GM13977 (cell line): ENCODE data around the gene HECTD3.
"Not testable (repeated sequence)": the region's sequence is repeated elsewhere in the genome, so short reads cannot be mapped to it uniquely, and the experiment has no call there.

Source experiments
- DNase-seq: peaks from one replicate; pipeline ENCODE4 v3.0.0; 2012; ENCODE audit warnings: low spot score
- in situ Hi-C: fragments of 300-500 bp; cut with MboI; formaldehyde crosslinking; loops from one replicate; pipeline ENCODE4 v1.12.0; 2022; ENCODE audit warnings: low sequenced_read_pairs, low pct_unique_long_range_greater_than_20kb, mixed read lengths, inconsistent platforms; ENCODE audit not compliant: unreplicated experiment
- TF ChIP-seq, protein P1 (sequence below): IDR thresholded peaks from 2 replicates; pipeline ENCODE4 v1.5.1; 2012; ENCODE audit warnings: mild to moderate bottlenecking, control low read depth; ENCODE audit not compliant: insufficient read depth; ENCODE audit errors: extremely low read depth, missing control alignments

HECTD3 gene

GRCh38 chr1:45004281-45004920 lies 6.7 kb downstream of the HECTD3 start:
- in situ Hi-C loops, result loop anchor here (25.0 kb wide), 1 partner anchor 483 kb away; the partner anchor contains the start of gene TESK2
- TF ChIP-seq, protein P1, sequence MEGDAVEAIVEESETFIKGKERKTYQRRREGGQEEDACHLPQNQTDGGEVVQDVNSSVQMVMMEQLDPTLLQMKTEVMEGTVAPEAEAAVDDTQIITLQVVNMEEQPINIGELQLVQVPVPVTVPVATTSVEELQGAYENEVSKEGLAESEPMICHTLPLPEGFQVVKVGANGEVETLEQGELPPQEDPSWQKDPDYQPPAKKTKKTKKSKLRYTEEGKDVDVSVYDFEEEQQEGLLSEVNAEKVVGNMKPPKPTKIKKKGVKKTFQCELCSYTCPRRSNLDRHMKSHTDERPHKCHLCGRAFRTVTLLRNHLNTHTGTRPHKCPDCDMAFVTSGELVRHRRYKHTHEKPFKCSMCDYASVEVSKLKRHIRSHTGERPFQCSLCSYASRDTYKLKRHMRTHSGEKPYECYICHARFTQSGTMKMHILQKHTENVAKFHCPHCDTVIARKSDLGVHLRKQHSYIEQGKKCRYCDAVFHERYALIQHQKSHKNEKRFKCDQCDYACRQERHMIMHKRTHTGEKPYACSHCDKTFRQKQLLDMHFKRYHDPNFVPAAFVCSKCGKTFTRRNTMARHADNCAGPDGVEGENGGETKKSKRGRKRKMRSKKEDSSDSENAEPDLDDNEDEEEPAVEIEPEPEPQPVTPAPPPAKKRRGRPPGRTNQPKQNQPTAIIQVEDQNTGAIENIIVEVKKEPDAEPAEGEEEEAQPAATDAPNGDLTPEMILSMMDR, result no peak
- DNase-seq, result no peak

- TF ChIP-seq, protein P1, result no peak
- in situ Hi-C loops, result loop anchor here (25.0 kb wide), 1 partner anchor 484 kb away; the partner anchor contains the start of gene TESK2
- DNase-seq, result no peak
Measured at GRCh38 chr1:45003741-45004140, 7.4 kb downstream of the HECTD3 start.

- no peak for DNase-seq
- TF ChIP-seq, protein P1, result no peak
- in situ Hi-C loops, result loop anchor here (25.0 kb wide), 1 partner anchor 484 kb away; the partner anchor contains the start of gene TESK2
Measured at GRCh38 chr1:45002650-45003645, 8.2 kb downstream of the HECTD3 start.

GRCh38 chr1:45001576-45001975 lies 9.5 kb downstream of the HECTD3 start:
- DNase-seq, result not testable (repeated sequence)
- in situ Hi-C loops, result loop anchor here (25.0 kb wide), 1 partner anchor 486 kb away; the partner anchor contains the start of gene TESK2

DNA sequence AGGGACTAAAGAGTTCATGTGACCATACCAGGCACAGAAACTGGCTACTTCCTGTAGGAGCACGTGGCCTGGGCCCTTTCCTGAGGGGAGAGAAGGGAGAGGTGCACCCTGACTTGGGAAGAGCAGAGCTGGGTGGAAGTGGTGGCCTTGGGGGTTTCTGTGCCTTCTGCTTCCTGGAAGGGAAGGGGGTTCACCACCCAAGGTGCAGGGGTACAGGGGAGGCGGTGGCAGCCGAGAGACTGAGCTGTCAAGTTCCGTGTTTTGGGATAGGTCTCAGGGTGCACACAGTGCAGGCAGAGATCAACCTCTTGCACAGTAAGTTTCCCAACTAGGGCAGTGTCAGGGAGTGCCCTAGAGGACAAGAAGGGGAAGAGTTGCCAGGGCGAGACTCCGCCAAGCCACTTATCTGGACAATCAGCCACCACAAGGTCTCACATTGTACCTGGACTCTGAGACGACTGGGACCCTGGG lies 10.1 kb downstream of the HECTD3 start:
- DNase-seq, result no peak
- TF ChIP-seq, protein P1, result no peak
- in situ Hi-C loops, result loop anchor here (25.0 kb wide), 1 partner anchor 486 kb away; the partner anchor contains the start of gene TESK2

DNA sequence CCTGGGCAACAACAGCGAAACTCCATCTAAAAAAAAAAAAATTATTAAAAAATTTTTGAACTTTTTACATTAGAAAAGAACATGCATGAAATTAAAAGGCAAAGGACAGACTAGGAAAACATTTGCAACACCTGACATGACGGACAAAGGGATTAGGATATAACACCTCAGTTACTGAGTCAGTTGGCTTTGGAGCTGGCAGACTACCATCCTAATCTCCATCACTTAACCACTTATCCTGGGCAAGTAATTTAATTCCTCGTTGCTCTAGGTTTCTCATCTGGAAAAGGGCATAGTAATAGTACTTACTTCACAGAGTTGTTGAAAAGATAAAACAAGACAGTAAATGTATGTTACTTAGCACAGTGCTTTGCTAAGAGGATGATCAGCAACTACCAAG lies 11.9 kb downstream of the HECTD3 start:
- in situ Hi-C loops, result no loop called here
- no peak for DNase-seq
- TF ChIP-seq, protein P1, result no peak
